ENCODE data around the gene CEACAM4.
A peak's percentile ranks its signal among the peaks of the same experiment; 100 is the strongest.
"Not testable (repeated sequence)": the region's sequence is repeated elsewhere in the genome, so short reads cannot be mapped to it uniquely, and the experiment has no call there.

CEACAM4 gene

GRCh38 chr19:41584260-41584810, 42.5 kb downstream of the CEACAM4 start:
- TF ChIP-seq CTCF (IDR thresholded peaks at IDR 0.05; ENCODE audit: low read depth, low read length) = no peak
- no peak for DNase-seq (ENCODE audit: extremely low read depth, low read depth)

GRCh38 chr19:41582577-41583182, 44.2 kb downstream of the CEACAM4 start:
- not testable (repeated sequence) for DNase-seq (ENCODE audit: extremely low read depth, low read depth)

GRCh38 chr19:41581068-41581467, 45.8 kb downstream of the CEACAM4 start:
- not testable (repeated sequence) for DNase-seq (ENCODE audit: extremely low read depth, low read depth)

GRCh38 chr19:41578886-41579285, 48.0 kb downstream of the CEACAM4 start:
- no peak for DNase-seq (ENCODE audit: extremely low read depth, low read depth)
- no peak for TF ChIP-seq CTCF (IDR thresholded peaks at IDR 0.05; ENCODE audit: low read depth, low read length)

GRCh38 chr19:41577833-41578232, 49.0 kb downstream of the CEACAM4 start:
- DNase-seq (ENCODE audit: extremely low read depth, low read depth) = no peak
- no peak for TF ChIP-seq CTCF (IDR thresholded peaks at IDR 0.05; ENCODE audit: low read depth, low read length)

GRCh38 chr19:41577144-41577830, 49.6 kb downstream of the CEACAM4 start:
- TF ChIP-seq CTCF (IDR thresholded peaks at IDR 0.05; ENCODE audit: low read depth, low read length) = no peak
- DNase-seq (ENCODE audit: extremely low read depth, low read depth) = no peak

GRCh38 chr19:41575998-41576397, 50.9 kb downstream of the CEACAM4 start, which contains the start of gene CEACAM21:
TSS of gene CEACAM21 (plus strand) at chr19:41576166. CDS start at chr19:41576275, 109 bp downstream.
- DNase-seq (ENCODE audit: extremely low read depth, low read depth) = no peak
- TF ChIP-seq CTCF (IDR thresholded peaks at IDR 0.05; ENCODE audit: low read depth, low read length) = no peak

- DNase-seq (ENCODE audit: extremely low read depth, low read depth) = peak; percentile 32
- peak; percentile 94 for TF ChIP-seq CTCF (IDR thresholded peaks at IDR 0.05; ENCODE audit: low read depth, low read length)
Measured at GRCh38 chr19:41570639-41571112, 56.2 kb downstream of the CEACAM4 start.

Measured in AG09319 (cell line).